Body of pancreas (tissue), 4 donors: Measurements from ENCODE around the gene CTIF.

Experiments
- POLR2A ChIP-seq, 3 donors: fragments of 450-650 bp; IDR thresholded peaks; one replicate each; pipeline ENCODE4 v1.6.1; 2016; ENCODE audit warnings: antibody characterized with exemption in 3 of 3, mild to moderate bottlenecking in 2 of 3
- TF ChIP-seq, protein P1 (sequence below), 7 experiments: fragments of 450-650 bp in 4 of 7; fragments of 200-600 bp in 3 of 7; sonication (generic) in 3 of 7; IDR thresholded peaks; one replicate each; pipeline ENCODE4 v1.5.1; 2016 to 2019; ENCODE audit warnings: antibody characterized with exemption in 7 of 7

DNA sequence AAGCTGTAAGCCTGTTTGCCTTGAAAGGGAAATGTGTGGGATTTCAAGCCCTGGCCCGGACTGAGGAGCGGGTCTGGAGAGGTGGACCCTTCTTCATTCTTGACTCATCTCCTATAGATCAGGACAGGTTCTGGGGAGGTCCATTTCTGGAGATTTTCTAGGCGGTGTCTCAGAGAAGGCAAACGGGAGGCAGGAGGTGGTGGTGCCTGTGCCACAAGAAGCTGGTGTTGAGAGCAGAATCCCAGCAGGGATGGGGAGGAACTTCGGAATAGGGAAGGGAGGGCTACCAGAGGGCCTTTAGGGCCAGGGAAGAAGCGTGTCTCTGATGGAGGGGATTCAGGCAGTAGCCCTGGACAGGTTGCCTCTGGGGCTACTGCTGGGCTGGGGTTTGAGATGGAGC is 93.0 kb downstream of the CTIF start:
- TF ChIP-seq, protein P1, sequence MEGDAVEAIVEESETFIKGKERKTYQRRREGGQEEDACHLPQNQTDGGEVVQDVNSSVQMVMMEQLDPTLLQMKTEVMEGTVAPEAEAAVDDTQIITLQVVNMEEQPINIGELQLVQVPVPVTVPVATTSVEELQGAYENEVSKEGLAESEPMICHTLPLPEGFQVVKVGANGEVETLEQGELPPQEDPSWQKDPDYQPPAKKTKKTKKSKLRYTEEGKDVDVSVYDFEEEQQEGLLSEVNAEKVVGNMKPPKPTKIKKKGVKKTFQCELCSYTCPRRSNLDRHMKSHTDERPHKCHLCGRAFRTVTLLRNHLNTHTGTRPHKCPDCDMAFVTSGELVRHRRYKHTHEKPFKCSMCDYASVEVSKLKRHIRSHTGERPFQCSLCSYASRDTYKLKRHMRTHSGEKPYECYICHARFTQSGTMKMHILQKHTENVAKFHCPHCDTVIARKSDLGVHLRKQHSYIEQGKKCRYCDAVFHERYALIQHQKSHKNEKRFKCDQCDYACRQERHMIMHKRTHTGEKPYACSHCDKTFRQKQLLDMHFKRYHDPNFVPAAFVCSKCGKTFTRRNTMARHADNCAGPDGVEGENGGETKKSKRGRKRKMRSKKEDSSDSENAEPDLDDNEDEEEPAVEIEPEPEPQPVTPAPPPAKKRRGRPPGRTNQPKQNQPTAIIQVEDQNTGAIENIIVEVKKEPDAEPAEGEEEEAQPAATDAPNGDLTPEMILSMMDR (IDR thresholded peaks at IDR 0.05) = no peak
- no peak for TF ChIP-seq POLR2A (IDR thresholded peaks at IDR 0.05)
